Measurements from ENCODE around the gene SHISA9. TPM values are rescaled to one million over a fixed set of nuclear protein-coding genes. Genes with fewer than 3 reads are reported as not detected.

The SHISA9 gene
- total and polyA plus RNA-seq, 3 experiments from 2014 or later, result 0.04 to 0.35 TPM; not detected in 1

DNA sequence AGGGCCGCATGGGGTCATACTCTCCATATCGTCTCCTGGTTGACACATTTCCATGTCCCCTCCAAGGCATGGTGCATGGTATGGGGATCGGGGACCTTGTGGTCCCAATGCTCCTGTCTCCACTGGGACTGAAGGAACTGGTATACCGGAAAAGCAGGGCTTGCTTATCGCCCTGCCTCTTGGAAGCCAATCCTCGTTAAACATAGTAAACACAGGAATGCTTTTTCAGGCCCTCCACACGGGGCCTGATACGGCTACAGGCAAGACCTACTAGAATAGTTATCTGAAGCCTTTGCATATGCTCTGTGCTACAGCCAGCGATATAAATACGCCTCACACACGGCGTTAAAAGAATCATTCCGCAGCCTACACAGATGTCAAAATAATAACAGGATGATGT, 159.5 kb downstream of the SHISA9 start:
- POLR2A ChIA-PET, result no interaction called here

DNA sequence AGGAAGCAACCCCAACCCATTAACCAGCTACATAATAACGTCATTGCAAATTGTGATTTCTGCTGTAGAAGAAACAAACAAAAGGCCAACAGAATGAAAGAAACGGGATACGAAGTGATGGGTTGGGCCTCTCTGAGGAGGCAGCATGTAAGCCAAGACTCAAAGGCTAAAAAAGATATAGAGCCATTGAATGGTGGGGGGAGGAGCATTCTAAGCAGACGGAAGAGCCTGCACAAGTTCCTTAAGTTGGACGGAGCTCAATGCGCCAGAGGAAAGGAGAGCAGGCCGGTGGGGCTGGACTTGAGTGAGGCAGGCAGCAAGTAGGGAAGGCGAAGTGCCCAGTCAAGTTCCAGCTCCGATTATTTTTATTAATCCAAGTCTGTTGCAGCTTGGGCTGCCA, 160.3 kb downstream of the SHISA9 start:
- ChIA-PET CTCF (no interaction called here), POLR2A (no interaction called here)
- Mint-ChIP-seq H3K36me3 (no peaks in the 10 kb centered on the region), H3K4me1 (no peaks in the 10 kb centered on the region), H3K4me3 (no peak overlapping the region), H3K9me3 (peaks cover 2 to 7% (median 4%) of the 10 kb centered on the region in 5 donors), H3K27me3 (peaks cover 0 to 1% of the 10 kb centered on the region in 2 donors), H3K27ac (no peak overlapping the region)
- no peak overlapping the region for H3K4me3 ChIP-seq (ENCODE audit: low read length)
- no peaks in the 10 kb centered on the region for H3K4me1 ChIP-seq (ENCODE audit: insufficient read depth, low read length)
- no peak overlapping the region for H3K27ac ChIP-seq (ENCODE audit: low read depth, low read length)
- no peak for DNase-seq
- H3K9me3 ChIP-seq (ENCODE audit: low read length), result no peaks in the 10 kb centered on the region
- no peaks in the 10 kb centered on the region for H3K27me3 ChIP-seq (ENCODE audit: insufficient read depth, low read length, poor library complexity, severe bottlenecking)
- no peaks in the 10 kb centered on the region for H3K36me3 ChIP-seq (ENCODE audit: insufficient read depth, low read length)

More for the DNA sequence above, 159.5 kb downstream of the SHISA9 start:
- no peaks in the 10 kb centered on the region for H3K36me3 Mint-ChIP-seq
- CTCF ChIA-PET, result no interaction called here
- DNase-seq, result no peak
- H3K4me3 Mint-ChIP-seq, result no peak overlapping the region
- H3K4me1 ChIP-seq (ENCODE audit: insufficient read depth, low read length), result no peaks in the 10 kb centered on the region
- peaks cover 0 to 1% of the 10 kb centered on the region in 2 donors for H3K27me3 Mint-ChIP-seq
- no peaks in the 10 kb centered on the region for H3K9me3 ChIP-seq (ENCODE audit: low read length)
- no peaks in the 10 kb centered on the region for H3K36me3 ChIP-seq (ENCODE audit: insufficient read depth, low read length)
- H3K27me3 ChIP-seq (ENCODE audit: insufficient read depth, low read length, poor library complexity, severe bottlenecking), result no peaks in the 10 kb centered on the region
- H3K4me1 Mint-ChIP-seq, result no peaks in the 10 kb centered on the region
- no peak overlapping the region for H3K27ac ChIP-seq (ENCODE audit: low read depth, low read length)
- H3K27ac Mint-ChIP-seq, result no peak overlapping the region
- peaks cover 3 to 7% (median 4%) of the 10 kb centered on the region in 5 donors for H3K9me3 Mint-ChIP-seq
- H3K4me3 ChIP-seq (ENCODE audit: low read length), result no peak overlapping the region

DNA sequence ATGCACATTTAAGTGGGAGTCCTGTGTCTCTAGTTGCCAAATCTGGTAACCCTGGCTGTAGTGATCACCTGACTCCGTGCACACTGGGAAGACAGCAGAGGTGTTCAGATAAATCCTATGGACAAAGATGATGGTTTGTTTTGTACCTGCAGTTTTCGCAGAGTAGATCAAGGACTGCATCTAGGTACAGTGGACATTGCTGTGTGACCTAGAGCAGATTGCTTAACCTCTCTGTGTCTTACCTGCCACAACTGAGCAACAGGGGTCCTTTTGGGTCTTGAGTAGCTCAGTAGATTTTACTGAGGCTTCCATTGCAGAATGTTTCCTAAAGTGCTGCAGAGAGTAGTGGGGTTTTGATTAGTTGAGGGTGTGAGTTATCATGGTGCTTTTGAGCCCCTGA, 160.8 kb downstream of the SHISA9 start:
- H3K27me3 Mint-ChIP-seq, result peaks cover 0 to 1% of the 10 kb centered on the region in 2 donors
- POLR2A ChIA-PET, result no interaction called here
- H3K27ac ChIP-seq (ENCODE audit: low read depth, low read length), result no peak overlapping the region
- H3K27ac Mint-ChIP-seq, result no peak overlapping the region
- H3K9me3 Mint-ChIP-seq, result peaks cover 0 to 7% (median 6%) of the 10 kb centered on the region in 5 donors
- CTCF ChIA-PET, result no interaction called here
- H3K4me1 Mint-ChIP-seq, result no peaks in the 10 kb centered on the region
- H3K36me3 ChIP-seq (ENCODE audit: insufficient read depth, low read length), result no peaks in the 10 kb centered on the region
- no peaks in the 10 kb centered on the region for H3K4me1 ChIP-seq (ENCODE audit: insufficient read depth, low read length)
- H3K9me3 ChIP-seq (ENCODE audit: low read length), result no peaks in the 10 kb centered on the region
- no peak for DNase-seq
- no peaks in the 10 kb centered on the region for H3K36me3 Mint-ChIP-seq
- H3K4me3 ChIP-seq (ENCODE audit: low read length), result no peak overlapping the region
- H3K4me3 Mint-ChIP-seq, result no peak overlapping the region
- no peaks in the 10 kb centered on the region for H3K27me3 ChIP-seq (ENCODE audit: insufficient read depth, low read length, poor library complexity, severe bottlenecking)

DNA sequence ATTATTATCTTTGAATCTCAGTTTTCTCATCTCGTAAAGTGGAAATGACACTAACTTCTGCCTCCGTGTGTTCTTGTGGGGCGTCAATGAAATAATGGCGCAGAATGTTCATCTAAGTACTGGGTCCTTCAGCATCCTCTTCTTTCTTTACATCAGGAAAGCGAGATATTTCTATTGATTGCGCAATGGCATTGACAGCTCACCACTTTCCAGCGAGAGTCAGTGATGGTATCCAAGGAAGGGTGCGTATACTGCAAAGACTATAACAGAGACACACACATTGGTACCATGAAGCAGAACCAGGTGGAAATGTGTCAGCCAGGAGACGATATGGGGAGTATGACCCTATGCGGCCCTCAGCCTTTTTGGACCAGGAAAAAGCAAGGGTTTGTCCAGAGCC, 162.1 kb downstream of the SHISA9 start:
- ChIA-PET POLR2A (no interaction called here), CTCF (no interaction called here)
- Mint-ChIP-seq H3K4me1 (no peaks in the 10 kb centered on the region), H3K4me3 (no peak overlapping the region), H3K27me3 (no peaks in the 10 kb centered on the region), H3K27ac (no peak overlapping the region), H3K9me3 (peaks cover 0 to 12% (median 7%) of the 10 kb centered on the region in 5 donors), H3K36me3 (peaks cover 0 to 2% (median 0%) of the 10 kb centered on the region in 3 donors)
- Histone ChIP-seq H3K36me3 (ENCODE audit: insufficient read depth, low read length) (no peaks in the 10 kb centered on the region), H3K9me3 (ENCODE audit: low read length) (no peaks in the 10 kb centered on the region), H3K27me3 (ENCODE audit: insufficient read depth, low read length, poor library complexity, severe bottlenecking) (no peaks in the 10 kb centered on the region), H3K4me1 (ENCODE audit: insufficient read depth, low read length) (no peaks in the 10 kb centered on the region), H3K4me3 (ENCODE audit: low read length) (no peak overlapping the region), H3K27ac (ENCODE audit: low read depth, low read length) (no peak overlapping the region)
- no peak for DNase-seq

DNA sequence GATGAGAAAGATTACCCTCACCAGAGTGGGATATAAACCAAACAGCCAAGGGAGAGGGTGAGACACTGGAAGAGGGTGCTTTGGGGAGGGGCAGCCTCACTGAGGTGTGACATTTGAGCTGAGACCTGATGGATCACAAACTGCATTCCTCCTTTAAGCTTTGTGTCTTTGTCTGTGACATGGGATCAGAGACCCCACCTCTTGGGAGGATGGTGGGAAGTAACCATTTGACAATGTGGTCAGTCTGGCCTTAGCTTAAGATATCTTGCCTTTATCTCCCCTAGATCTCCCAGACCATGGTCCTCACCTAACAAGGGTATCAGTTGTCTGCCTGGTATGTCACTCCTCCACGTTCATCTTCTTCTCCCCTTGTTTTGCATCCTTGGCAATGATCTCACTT, 163.4 kb downstream of the SHISA9 start:
- no peaks in the 10 kb centered on the region for H3K4me1 Mint-ChIP-seq
- CTCF ChIA-PET, result no interaction called here
- no peaks in the 10 kb centered on the region for H3K27me3 Mint-ChIP-seq
- Histone ChIP-seq H3K27me3 (ENCODE audit: insufficient read depth, low read length, poor library complexity, severe bottlenecking) (no peaks in the 10 kb centered on the region), H3K9me3 (ENCODE audit: low read length) (no peaks in the 10 kb centered on the region), H3K4me1 (ENCODE audit: insufficient read depth, low read length) (no peaks in the 10 kb centered on the region), H3K4me3 (ENCODE audit: low read length) (no peak overlapping the region), H3K27ac (ENCODE audit: low read depth, low read length) (no peak overlapping the region), H3K36me3 (ENCODE audit: insufficient read depth, low read length) (no peaks in the 10 kb centered on the region)
- POLR2A ChIA-PET, result no interaction called here
- H3K36me3 Mint-ChIP-seq, result peaks cover 0 to 2% (median 0%) of the 10 kb centered on the region in 3 donors
- H3K4me3 Mint-ChIP-seq, result no peak overlapping the region
- DNase-seq, result no peak
- no peak overlapping the region for H3K27ac Mint-ChIP-seq
- peaks cover 0 to 12% (median 5%) of the 10 kb centered on the region in 5 donors for H3K9me3 Mint-ChIP-seq

DNA sequence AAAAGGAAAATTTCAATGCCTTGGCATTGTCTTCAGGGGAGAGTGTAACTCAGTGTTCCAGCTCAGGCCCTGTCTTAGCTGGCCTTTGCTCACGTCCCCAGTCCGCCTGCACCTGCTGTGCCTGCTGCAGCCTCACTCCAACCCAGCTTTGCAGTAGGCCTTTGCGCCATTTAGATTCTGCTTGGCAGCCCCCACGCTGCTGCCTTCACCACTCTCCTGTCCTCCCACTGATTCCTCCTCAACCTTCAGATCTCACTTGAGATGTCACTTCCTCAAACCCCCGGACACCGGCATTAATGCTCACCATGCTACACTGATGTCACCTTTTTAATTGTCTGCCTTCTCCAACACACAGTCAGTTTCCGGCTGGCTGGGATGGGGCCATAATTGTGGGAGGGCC, 166.2 kb downstream of the SHISA9 start:
- ChIA-PET CTCF (no interaction called here), POLR2A (no interaction called here)
- no peak for DNase-seq
- Mint-ChIP-seq H3K4me3 (no peak overlapping the region), H3K27me3 (no peaks in the 10 kb centered on the region), H3K4me1 (no peaks in the 10 kb centered on the region), H3K9me3 (peaks cover 2 to 10% (median 3%) of the 10 kb centered on the region in 5 donors), H3K27ac (no peak overlapping the region), H3K36me3 (peaks cover 0 to 2% (median 0%) of the 10 kb centered on the region in 3 donors)
- no peaks in the 10 kb centered on the region for H3K4me1 ChIP-seq (ENCODE audit: insufficient read depth, low read length)
- no peaks in the 10 kb centered on the region for H3K27me3 ChIP-seq (ENCODE audit: insufficient read depth, low read length, poor library complexity, severe bottlenecking)
- H3K36me3 ChIP-seq (ENCODE audit: insufficient read depth, low read length), result no peaks in the 10 kb centered on the region
- no peak overlapping the region for H3K27ac ChIP-seq (ENCODE audit: low read depth, low read length)
- H3K4me3 ChIP-seq (ENCODE audit: low read length), result no peak overlapping the region
- H3K9me3 ChIP-seq (ENCODE audit: low read length), result no peaks in the 10 kb centered on the region

DNA sequence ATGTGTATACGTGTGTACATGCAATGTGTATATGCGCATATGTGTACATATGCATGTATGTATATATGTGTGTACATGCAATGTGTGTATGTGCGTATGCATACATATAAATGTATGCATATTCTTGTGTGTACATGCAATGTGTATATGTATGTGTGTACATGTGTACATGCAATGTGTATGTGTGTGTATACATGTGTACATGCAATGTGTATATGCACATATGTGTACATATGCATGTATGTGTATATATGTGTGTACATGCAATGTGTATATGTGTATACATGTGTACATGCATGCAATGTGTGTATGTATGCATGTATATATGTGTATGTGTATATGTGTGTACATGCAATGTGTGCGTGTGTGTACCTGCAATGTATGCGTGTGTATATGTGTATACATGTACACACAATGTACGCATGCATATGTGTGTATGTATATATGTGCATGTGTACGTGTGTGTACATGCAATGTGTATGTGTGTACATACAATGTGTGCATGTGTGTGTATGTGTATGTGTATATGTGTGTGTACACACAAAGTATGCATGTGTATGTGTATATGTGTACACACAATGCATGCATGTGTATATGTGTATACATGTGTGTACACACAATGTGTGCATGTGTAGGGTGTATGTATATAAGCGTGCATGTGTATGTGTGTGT, 167.7 kb downstream of the SHISA9 start:
- peaks cover 4 to 14% (median 6%) of the 10 kb centered on the region in 5 donors for H3K9me3 Mint-ChIP-seq
- no peak overlapping the region for H3K4me3 Mint-ChIP-seq
- H3K27ac Mint-ChIP-seq, result no peak overlapping the region
- peaks cover 0 to 2% (median 0%) of the 10 kb centered on the region in 3 donors for H3K36me3 Mint-ChIP-seq
- H3K4me1 Mint-ChIP-seq, result no peaks in the 10 kb centered on the region
- no peaks in the 10 kb centered on the region for H3K27me3 Mint-ChIP-seq
- Histone ChIP-seq H3K36me3 (ENCODE audit: insufficient read depth, low read length) (no peaks in the 10 kb centered on the region), H3K4me1 (ENCODE audit: insufficient read depth, low read length) (no peaks in the 10 kb centered on the region), H3K27ac (ENCODE audit: low read depth, low read length) (no peak overlapping the region), H3K27me3 (ENCODE audit: insufficient read depth, low read length, poor library complexity, severe bottlenecking) (no peaks in the 10 kb centered on the region), H3K9me3 (ENCODE audit: low read length) (no peaks in the 10 kb centered on the region), H3K4me3 (ENCODE audit: low read length) (no peak overlapping the region)
- CTCF ChIA-PET, result no interaction called here
- DNase-seq, result no peak
- POLR2A ChIA-PET, result no interaction called here

DNA sequence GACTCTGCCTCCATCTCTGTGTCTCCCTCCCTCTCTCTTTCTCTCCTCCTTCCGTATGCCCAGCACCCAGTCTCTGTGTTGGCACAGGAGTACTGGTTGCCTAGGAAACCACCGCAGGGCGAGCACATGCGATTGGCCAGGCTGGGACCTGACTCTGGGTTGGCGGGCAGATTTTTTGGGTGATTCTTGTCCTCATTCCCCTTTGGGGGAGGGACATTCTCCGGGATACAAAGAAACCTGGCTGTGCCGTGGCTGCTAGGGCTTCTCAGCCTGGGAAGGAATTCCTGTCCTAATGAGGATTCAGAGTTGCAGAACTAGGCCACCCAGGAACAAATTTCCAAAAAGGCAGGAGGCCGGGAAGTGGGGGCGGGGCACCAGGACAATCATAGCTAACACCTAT, 168.9 kb downstream of the SHISA9 start:
- Mint-ChIP-seq H3K27me3 (no peaks in the 10 kb centered on the region), H3K4me1 (no peaks in the 10 kb centered on the region), H3K9me3 (peaks cover 6 to 14% (median 6%) of the 10 kb centered on the region in 5 donors), H3K27ac (no peak overlapping the region), H3K4me3 (no peak overlapping the region), H3K36me3 (peaks cover 0 to 2% (median 0%) of the 10 kb centered on the region in 3 donors)
- Histone ChIP-seq H3K27me3 (ENCODE audit: insufficient read depth, low read length, poor library complexity, severe bottlenecking) (no peaks in the 10 kb centered on the region), H3K36me3 (ENCODE audit: insufficient read depth, low read length) (no peaks in the 10 kb centered on the region), H3K9me3 (ENCODE audit: low read length) (no peaks in the 10 kb centered on the region), H3K4me3 (ENCODE audit: low read length) (no peak overlapping the region), H3K4me1 (ENCODE audit: insufficient read depth, low read length) (no peaks in the 10 kb centered on the region), H3K27ac (ENCODE audit: low read depth, low read length) (no peak overlapping the region)
- POLR2A ChIA-PET, result no interaction called here
- CTCF ChIA-PET, result no interaction called here
- DNase-seq, result no peak
